COR-L47 (cell line): ENCODE data around the gene DNAH17.

ENCODE experiments used
- DNase-seq: peaks from one replicate; lab custom pipeline; 2025; lab: John Stamatoyannopoulos, UW

Gene DNAH17

DNA sequence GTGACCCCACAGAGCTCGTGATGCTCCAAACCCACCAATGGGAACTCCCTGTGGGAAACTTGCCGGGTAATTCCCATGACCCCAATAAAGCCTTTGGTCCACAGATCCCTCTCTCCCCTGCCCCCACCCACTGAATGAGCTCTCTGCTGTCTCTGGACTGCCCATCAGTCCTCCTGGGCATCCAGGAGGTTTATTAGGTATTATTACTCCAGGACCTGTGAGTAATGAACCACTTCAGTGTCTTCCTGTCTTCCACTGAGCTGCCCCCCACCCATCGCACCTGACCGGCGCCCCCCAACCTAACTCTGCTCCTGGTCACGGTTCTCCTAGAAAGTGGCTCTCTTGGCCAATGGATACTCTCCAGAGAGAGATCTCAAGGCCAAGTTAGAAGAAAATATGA, 28.7 kb upstream of the DNAH17 start:
- DNase-seq = no peak

DNA sequence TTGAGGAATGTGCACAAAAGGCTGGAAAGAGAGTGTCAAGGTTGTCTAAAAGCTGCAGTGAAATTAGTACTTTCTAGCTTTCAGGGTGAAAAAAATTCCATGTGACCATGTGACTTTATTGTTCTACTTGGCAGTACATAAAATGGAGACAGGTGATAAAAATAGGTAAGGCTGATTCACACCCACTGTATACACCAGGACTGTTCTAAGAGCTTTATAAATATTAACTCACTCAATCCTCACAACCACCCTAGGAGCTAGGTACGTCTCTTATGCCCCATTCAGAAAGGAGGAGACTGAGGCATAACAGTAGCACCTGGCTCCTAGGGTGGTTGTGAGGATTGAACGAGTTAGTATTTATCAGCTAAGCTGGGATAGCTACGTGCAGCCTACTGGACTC, 28.2 kb upstream of the DNAH17 start:
- DNase-seq = no peak

DNA sequence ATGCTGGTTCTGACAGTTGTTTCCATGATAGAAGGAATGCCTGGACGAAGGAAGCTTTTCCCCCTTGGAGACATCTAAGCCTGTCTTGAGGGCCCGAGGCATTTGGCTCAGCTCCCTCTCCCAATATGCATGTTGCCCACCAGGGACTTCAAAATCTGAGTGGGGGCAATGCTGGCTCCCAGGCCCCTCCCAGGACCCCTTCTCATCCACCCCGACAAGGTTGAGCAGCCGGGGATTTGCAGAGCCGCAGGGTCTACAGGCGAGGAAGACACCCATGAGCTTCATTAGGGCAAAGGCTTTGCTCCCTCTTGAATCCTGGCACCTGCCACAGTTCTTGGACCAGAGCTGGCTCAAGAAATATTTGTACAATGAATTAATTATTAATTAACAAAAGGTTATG, 25.1 kb upstream of the DNAH17 start:
- DNase-seq = no peak

DNA sequence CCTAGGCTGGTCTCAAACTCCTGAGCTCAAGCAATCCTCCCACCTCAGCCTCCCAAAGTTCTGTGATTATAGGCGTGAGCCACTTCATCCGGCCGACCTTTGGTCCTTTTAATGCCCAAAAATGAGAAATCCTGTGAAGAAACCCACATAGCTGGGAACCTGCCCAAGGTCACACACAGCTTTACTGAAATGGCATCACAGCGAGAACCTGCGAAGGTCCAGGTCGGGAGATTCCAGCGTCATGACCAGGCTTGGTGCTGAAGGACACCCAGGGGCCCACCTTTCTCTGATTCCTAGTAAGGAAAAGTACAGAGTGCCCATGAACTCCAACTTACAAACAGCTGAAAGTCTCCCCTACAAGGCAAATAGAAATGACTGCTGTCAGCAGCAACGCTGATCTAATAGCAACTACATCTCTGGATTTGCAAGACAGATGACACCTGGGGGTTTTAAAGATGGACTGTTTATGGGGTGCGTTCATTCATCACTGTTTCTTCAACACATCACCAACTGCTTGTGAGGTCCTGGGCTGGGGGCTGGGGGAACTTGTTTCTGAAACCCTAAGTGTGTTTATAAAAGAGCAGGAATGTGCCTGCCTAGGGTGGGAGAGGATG, 24.5 kb upstream of the DNAH17 start:
- DNase-seq = no peak

DNA sequence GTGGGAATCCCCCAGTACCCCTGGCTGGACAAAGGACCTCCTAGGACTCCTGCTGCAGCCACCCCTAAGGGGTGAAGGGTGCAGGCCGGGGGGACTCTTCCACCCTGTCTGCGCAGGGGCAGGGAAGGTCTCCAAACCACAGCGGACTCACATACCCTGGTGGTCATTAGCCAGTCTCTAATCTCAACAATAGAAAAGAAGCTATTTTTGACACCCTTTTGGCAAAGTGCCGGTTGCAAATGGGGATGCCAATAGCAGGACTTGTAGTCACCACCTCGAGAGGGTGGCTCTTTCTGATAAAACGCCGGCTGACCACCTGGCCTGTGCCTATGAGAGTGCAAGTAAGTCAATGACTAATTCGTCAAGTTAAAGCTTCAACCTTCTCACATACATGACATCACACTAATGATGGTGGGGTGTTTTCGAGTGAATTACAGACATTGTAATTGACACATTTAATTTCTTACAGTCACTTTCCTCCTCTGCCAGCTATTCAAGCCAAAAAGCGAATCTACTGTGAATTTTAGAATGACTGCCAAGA, 23.1 kb upstream of the DNAH17 start:
- DNase-seq = no peak

DNA sequence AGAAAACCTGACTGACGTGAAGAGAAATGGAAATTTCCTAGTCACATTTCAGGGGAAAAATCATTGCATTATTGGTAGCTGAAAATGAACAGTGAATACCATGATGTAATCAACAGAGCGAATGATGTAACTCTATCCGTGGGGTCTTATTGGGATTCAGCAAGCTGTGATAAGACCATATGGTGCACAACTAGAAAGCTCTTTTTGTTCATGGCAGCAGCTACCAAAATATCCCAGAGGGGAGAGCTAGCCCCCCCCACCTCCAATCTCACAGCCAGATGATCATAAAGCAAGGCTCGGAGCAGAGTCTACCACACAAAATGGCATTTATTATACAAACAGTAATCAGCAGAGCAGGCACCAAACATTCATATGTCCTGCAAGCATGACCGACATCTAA, 22.2 kb upstream of the DNAH17 start:
- no peak for DNase-seq

DNA sequence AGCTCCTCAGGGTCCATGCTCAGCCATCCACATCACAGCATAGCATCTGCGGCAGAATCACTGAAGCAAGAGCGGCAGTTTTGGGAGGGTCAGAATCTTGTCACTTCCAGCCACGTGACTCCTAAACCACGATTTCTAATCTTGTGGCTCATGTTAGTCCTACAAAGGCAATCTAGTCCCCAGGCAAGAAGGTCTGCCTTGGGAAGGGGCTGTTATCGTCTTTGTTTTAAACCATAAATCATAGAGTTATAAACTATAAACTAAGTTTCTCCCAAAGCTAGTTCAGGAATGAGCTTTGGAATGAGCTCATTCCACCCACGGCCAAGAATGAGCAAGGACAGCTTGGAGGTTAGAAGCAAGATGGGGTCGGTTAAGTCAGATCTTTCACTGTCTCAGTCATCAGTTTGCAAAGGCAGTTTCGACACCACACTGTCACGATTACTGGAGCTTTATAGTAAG, 20.8 kb upstream of the DNAH17 start:
- no peak for DNase-seq

DNA sequence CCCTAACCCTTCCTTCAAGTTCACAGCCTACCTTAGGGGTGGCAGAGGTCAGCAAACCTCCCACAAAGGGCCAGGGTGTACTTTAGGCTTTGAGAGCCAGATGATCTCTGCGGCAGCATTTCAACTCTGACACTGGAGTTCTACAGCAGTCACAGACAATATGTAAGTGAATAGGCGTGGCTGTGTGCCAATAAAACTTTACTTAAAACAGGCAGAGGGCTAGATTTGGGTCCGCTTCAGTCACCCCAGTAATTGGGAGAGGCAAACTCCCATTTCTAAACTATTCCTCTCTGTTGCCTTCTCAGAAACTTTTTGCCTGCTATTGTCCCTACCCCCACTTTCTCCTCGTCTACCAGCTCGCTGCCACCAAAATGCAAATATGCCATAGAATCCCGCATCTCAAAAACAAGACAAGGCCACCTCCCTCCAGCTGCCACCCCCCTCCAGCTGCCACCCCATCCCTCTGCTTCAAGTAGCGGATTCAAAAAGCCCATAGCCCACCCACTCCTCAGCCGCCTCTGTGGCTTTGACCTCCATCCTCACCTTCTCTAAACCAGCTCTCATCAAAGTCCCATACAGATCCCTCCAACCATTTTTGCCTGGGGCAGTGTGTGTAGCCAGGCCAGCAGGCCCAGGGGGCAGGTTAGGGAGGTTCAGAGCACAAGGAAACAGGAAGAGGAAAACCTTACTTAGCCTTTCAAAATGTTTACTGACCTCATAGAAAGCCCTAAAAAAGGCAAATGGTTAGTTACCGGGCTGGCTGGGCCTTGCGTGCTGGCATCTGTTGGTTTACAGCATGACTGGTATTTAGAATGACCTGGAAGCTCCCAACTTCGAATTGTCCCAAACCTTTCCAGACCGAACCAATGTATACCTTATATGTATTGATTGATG, 19.9 kb upstream of the DNAH17 start:
- DNase-seq = no peak

DNA sequence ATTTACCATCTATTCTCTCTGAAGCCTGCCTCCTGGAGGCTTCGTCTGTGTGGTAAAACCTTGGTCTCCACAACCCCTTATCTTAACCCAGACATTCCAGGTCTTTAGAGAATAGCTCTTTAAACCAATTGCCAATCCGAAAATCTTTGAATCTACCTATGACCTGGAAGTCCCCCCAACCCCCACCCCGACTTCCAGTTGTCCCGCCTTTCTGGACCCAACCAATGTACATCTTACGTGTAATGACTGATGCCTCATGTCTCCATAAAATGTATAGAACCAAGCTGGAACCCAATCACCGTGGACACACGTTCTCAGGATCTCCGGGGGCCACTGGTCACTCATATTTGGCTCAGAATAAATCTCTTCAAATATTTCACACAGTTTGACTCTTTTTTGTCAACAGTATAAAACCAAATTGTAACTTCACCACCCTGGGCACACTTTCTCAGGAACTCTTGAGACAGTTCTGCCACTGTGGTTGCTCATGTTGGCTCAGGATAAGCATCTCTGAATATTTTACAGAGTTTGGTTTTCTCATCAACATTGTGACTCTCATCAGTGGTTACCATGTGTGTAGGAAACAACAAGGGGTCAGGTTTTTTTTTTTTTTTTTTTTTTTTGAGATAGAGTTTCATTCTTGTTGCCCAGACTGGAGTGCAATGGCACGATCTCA, 18.1 kb upstream of the DNAH17 start:
- DNase-seq = no peak

DNA sequence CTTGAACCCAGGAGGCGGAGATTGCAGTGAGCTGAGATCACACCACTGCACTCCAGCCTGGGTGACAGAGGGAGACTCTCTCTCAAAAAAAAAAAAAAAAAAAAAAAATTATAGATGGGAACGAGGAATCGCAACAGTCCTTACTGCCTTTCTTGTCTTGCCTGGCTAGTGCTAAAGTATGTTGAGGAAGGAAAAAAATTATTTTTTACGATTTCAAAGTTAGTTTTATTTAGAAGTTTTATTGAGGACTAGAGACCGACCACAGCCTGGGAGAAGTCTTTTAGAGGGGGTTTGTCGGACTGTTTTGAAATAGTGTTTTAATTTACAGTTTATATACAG, 15.8 kb upstream of the DNAH17 start:
- no peak for DNase-seq

DNA sequence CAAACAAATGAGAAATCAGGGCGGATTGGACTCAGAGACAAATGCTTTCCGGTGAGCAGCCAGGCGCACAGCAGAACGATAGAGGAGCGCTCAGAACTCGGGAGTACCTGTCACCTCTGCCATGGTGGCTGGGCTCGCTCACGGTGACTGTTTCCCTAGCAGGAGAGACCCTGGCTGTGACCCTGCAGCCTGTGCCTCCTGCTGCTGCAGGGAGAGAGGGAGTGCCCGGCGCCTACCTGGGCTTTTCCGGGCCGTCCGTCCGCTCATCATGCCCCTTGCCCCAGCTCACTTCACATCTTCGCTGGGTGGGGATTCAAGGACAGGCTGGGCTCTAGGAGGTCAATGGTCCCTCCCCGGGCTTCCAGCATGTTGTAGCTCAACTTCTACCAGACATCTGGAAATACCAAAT, 14.1 kb upstream of the DNAH17 start:
- no peak for DNase-seq

DNA sequence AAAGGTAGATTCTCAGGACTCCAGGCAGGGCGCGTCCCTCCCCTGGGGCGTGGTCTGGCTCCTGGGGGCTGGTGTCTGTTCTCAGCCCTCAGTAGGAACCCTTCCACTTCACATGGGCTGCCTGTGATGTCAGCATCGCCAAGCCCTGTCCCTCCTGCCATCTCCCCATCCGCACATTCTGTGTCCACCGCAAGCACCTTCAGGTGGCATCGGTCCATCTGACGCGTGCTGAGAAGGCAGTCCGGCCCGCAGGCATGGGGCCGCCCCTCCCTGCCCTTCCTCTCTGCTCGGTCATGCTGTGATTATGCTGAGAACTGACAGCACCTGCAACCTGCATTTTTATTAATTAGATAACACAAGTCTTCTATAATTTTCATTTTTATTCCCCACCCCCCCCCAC, 12.7 kb upstream of the DNAH17 start:
- DNase-seq = no peak

DNA sequence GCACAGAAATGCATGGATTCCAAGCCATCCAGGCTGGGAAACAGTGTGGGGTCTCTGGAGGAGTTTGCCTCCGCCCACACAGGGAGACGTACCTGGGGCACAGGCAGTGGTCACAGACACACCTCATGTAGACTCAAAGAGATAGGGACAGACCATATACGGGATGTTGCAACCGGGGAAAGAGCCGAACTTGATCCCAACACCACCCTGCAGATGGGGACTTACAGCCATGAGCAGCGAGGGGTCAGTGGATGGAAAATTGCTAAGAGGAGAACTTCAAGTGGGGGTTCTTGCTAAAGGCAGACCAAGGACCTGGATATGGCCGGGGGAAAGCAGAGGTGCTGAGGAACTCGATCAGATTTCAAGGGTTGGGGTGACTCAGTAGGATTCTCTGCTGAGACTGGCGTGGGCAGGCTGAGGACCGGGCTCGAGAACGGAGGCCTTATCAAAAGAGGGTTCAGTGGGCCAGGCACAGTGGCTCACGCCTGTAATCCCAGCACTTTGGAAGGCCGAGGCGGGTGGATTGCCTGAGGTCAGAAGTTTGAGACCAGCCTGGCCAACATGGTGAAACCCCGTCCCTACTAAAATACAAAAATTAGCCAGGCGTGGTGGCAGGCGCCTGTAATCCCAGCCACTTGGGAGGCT, 12.0 kb upstream of the DNAH17 start:
- DNase-seq = no peak

DNA sequence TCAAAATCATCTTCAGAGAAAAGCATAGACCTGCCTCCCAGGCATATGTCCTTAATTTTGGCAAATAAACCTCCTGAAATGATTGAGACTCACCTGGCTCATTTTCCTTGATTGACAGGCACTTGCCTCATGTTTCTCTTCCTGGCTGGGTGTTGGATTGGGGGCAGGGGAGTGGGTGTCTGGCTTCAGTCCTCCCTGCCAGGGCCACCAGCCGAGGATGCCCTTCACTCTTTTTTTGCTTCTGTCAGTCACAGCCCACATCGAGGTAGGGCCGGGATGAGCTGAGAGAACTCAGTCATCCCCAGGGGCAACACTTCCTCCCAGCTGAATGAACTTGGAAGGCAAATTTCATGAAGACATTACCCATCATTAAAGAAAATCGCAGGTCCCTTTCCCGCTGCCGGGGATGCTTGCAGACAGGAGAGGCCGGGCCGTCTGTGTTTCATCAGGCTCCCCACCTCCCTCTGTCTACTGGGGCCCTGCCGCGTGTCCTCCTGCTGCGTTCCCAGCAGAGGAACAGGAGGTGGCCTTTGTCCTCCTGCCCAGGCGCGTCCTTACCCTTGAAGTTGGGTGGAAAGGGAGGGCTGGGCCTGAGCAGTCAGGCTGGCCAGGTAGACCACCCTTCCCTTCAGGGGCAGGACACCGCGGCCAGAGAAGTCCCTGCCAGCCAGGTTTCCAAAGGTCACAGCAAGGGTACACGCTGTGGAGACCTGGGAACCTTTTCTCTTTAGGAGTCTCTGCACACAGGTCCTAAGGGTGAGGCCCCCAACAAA, 11.2 kb upstream of the DNAH17 start:
- peak; percentile 14 for DNase-seq

DNA sequence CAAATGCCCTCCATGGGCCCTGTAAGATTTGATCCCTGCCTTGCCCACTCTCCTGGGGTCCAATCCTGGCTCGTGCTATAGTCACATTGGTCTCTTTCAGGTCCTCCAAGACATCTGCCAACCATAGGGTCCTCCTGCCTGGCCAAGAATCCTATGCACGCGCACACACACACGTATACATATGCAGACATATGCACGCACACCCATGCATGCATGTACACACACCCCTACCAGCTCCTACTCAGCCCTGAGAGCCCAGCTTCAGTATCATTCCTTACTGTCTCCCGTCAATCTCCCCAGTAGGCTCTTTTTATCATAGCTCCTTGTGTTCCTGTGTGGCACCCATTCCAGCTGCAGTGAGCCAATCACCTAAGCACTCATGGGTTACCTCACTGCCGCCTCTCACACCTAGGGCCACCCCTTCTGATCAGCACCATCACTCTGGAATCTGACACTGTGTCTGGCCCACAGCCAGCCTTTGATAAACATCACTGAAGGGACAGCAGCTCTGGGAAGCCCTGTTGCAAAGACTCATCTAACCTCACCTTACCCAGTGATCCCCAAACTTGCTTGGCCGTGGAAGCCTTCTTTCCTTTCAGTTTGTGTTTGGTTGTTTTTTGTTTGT, 7.9 kb upstream of the DNAH17 start:
- no peak for DNase-seq

DNA sequence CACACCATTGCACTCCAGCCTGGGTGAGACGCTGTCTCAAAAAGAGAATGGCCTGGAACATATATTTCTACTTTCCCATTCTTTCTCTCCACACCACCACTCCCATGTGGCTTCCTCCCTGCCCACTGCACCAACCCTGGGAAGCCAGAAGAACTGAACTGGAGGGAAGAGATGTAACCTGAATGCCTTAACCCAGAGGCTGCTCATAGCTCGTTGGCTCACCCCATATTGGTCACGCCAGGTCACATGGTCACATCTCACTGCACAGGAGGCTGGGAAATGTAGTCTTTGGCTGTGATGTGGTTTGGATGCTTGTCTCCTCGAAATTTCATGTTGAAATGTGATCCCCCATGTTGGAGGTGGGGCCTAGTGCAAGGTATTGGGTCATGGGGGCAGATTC, 5.9 kb upstream of the DNAH17 start:
- no peak for DNase-seq

DNA sequence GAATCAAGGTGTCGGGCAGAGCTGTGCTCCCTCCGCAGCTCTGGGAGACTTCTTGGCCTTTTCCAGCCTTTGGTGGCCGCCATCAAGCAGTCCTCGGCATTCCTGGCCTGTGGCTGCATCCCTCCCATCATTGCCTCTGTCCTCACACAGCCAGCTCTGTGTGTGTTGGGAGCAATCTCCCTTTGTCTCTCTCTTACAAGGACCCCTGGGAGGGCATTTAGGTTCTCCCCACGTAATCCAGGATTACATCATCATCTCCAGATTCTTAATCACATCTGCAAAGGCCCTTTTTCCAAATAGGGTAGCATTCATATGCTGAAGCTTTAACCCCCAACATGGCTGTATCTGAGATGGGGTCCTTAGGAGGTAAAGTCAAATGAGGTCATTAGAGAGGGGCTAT, 4.1 kb upstream of the DNAH17 start:
- no peak for DNase-seq

DNA sequence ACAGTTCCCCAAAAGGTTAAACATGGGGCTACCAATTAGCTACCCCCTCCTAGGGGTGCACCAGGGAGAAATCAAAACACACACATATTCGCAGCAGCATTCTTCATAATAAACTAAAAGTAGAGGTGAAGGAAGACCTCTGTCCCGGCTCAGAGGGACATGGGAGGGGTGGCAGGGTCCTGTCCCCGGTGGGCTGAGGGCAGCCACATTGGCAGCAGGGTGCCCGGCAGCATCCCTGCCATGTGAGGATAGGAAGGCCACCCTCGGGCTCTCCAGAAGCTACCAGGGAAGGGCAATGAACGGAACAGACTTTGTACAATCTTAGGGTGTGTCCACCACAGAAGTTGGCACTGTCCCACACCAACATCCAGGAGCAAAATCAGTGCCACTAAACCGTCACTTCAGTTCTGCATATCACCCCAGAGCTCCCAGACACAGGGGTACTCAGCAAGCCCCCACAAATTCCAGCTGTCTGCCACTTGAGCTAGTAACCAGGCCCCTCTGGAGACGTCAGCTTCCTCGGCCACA, 3.1 kb upstream of the DNAH17 start:
- DNase-seq = no peak

DNA sequence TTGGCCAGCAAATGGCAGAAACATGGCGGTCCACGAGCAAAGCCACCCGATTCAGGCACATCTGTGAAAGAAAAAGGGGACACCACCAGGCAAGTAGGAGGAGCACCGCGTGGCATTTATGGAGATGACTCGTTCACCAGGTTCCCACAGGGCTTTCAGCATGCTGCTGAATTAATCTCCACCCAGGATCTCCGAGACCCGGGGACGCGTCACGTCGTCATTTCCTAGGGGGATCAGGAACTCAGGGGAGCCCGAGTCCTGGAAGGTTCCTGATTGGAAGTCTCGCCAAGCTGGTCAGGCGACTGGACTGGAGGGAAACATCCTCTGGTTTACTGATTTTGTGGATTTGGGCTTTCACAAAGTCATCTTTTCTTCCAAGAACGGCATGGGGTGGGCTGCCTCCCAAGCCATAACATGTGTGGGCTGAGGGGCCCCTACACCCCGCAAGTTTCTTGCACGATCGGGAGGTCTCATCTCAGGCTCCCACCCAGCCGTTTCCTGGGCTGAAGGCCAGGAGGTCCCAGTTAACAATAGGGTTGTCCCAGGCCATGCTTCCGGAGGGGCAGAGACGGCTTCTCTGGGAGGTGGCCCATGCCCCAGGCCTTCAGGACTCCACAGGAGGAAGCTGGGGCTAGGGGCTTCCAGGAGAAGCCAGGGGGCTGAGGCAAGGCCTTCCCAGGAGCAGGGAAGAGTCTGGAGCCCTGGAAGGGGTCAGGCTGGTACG, 645 bp downstream of the DNAH17 start:
- no peak for DNase-seq

DNA sequence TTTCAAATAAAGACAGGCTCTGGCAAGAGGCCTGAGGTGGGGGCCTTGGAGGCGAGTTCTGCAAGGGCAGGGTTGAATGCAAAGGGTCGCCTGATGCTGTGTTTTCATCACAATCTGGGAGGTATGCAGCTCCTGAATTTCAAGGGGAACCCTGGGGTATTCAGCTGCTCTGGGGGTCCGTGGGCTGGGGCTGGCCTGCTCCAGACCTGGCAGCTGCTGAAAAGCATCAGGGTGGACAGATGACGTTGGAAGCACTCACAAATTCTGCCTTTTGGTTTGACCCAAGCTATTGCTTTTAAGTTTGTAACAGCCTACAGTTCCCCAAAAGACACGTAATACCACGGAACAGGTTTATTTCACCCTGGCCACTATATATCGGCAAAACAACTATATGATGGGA, 1.3 kb downstream of the DNAH17 start:
- DNase-seq = no peak
